Right lobe of liver (tissue), 6 donors: Measurements from ENCODE around the gene ZFR. TPM values are rescaled to one million over a fixed set of nuclear protein-coding genes. Genes with fewer than 3 reads are reported as not detected.

Experiments used
- ATAC-seq, 4 donors: fragments of 200-7000 bp; cut with Tn5 transposase; one replicate each; pipeline ENCODE4 v1.9.1; 2020; ENCODE audit warnings: mild to moderate bottlenecking in 4 of 4, moderate library complexity in 4 of 4
- DNase-seq, 3 donors: peaks; one replicate each; pipeline ENCODE4 v3.0.0-alpha.2; 2020
- H3K27ac ChIP-seq, 3 donors: fragments of 200-600 bp; one replicate each; pipeline ENCODE4 v1.8.0; 2022
- H3K27me3 ChIP-seq, 2 donors: fragments of 200-600 bp; one replicate each; pipeline ENCODE4 v1.8.0; 2022
- H3K36me3 ChIP-seq, 4 donors: fragments of 200-600 bp; sonication (generic) in 1 of 4; one replicate each; pipeline versions ENCODE4 v1.5.1 to v1.8.0; 2017 to 2022; ENCODE audit warnings: control low read depth in 1 of 4
- H3K4me1 ChIP-seq, 4 donors: fragments of 200-600 bp; sonication (generic) in 1 of 4; one replicate each; pipeline versions ENCODE4 v1.5.1 to v1.8.0; 2017 to 2022; ENCODE audit warnings: control low read depth in 1 of 4
- H3K4me3 ChIP-seq, 3 donors: fragments of 200-600 bp; one replicate each; pipeline ENCODE4 v1.8.0; 2022
- H3K9me3 ChIP-seq, 4 donors: fragments of 200-600 bp; sonication (generic) in 1 of 4; one replicate each; pipeline versions ENCODE4 v1.5.1 to v1.8.0; 2017 to 2022; ENCODE audit warnings: control low read depth in 1 of 4
- CTCF ChIP-seq, 4 donors: fragments of 200-600 bp in 3 of 4; fragments of 450-650 bp in 1 of 4; IDR thresholded peaks; one replicate each; pipeline versions ENCODE4 v1.5.1 to v1.8.0; 2016 to 2022; ENCODE audit warnings: antibody characterized with exemption in 4 of 4, mild to moderate bottlenecking in 2 of 4
- POLR2A ChIP-seq: fragments of 450-650 bp; IDR thresholded peaks from one replicate; pipeline ENCODE4 v1.6.1; 2017; ENCODE audit warnings: antibody characterized with exemption, mild to moderate bottlenecking
- WGBS: methylation state at CpG from one replicate; pipeline ENCODE4 v1.1.6; 2018; ENCODE audit warnings: low coverage, low lambda C conversion rate; ENCODE audit not compliant: insufficient coverage; ENCODE audit errors: missing lambda C conversion rate; 5-methylcytosine and 5-hydroxymethylcytosine counted together
- intact Hi-C, 2 donors: fragments of 100-400 bp; cut with DNase I; formaldehyde crosslinking; loops; one replicate each; pipeline versions ENCODE4 v1.11.2 to v1.14.1; 2022
- total RNA-seq, 6 experiments: library from RNA; depleted of rRNA in 2 of 6; stranded (reverse); fragments of >200 nt in 2 of 6; fragmentation: NEBNext Ultra II Directional in 3 of 6; extraction: Animal tissue kit (Norgen Biotek cat#: 25700) in 3 of 6; gene quantifications; one replicate each; pipeline versions ENCODE4 v1.1.0 to v1.2.4, GENCODE V29; 2016 to 2023
- donor health status: DM: no; HTN: yes; CAD: no.
- donor health status: DM: no; HTN: no; CAD: no.
- donor health status: DM: no; HTN: no; CAD: no.
- donor health status: DM: no; HTN: yes; CAD: no.
- donor health status: DM: no; HTN: yes; CAD: no.

Gene ZFR
- total RNA-seq, 6 experiments from 2014 or later, result 19.8 to 36.8 (median 25.8) TPM

DNA sequence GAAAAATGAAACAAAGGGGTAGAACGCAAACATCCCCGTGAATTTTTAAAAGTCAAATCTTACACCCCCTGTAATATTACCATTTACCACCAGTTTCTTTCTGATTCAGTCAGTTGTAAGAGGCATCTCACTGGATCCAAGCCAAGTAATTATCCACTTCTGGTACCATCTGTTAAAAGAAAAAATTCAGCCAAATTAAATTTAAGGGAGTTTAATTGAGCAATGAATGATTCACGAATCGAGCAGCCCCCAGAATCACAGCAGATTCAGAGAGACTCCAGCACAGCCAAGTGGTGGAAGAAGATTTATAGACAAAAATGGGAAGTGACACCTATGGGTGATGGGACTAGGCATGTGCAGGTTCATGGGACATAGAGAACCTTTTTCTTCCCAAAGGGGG is 101.9 kb downstream of the ZFR start:
- Histone ChIP-seq H3K4me1 (peaks cover 0 to 11% (median 0%) of the 10 kb centered on the region in 4 donors), H3K27me3 (no peaks in the 10 kb centered on the region), H3K4me3 (no peak overlapping the region), H3K36me3 (no peaks in the 10 kb centered on the region), H3K9me3 (no peaks in the 10 kb centered on the region), H3K27ac (no peak overlapping the region)
- WGBS, result 64% methylated on average over 4 of the region's 4 CpGs
- DNase-seq, result no peak
- intact Hi-C loops, result no loop called here
- TF ChIP-seq POLR2A, result no peak
- TF ChIP-seq CTCF (IDR thresholded peaks at IDR 0.05), result no peak
- ATAC-seq, result no peak

GRCh38 chr5:32339878-32340277 is 104.7 kb downstream of the ZFR start:
- 57% methylated on average over 3 of the region's 4 CpGs for WGBS
- Histone ChIP-seq H3K4me1 (peaks cover 0 to 11% (median 0%) of the 10 kb centered on the region in 4 donors), H3K36me3 (no peaks in the 10 kb centered on the region), H3K4me3 (no peak overlapping the region), H3K9me3 (no peaks in the 10 kb centered on the region), H3K27me3 (no peaks in the 10 kb centered on the region), H3K27ac (no peak overlapping the region)
- ATAC-seq, result no peak
- no peak for DNase-seq
- TF ChIP-seq POLR2A (no peak), CTCF (IDR thresholded peaks at IDR 0.05) (no peak)
- intact Hi-C loops, result no loop called here

- intact Hi-C loops, result no loop called here
- Histone ChIP-seq H3K4me1 (peaks cover 0 to 11% (median 0%) of the 10 kb centered on the region in 4 donors), H3K4me3 (no peak overlapping the region), H3K27me3 (no peaks in the 10 kb centered on the region), H3K9me3 (no peaks in the 10 kb centered on the region), H3K36me3 (no peaks in the 10 kb centered on the region), H3K27ac (no peak overlapping the region)
- DNase-seq (no peak), ATAC-seq (no peak)
- no peak for TF ChIP-seq CTCF (IDR thresholded peaks at IDR 0.05)
- TF ChIP-seq POLR2A, result no peak
- WGBS, result 82% methylated on average over 2 of the region's 2 CpGs
Measured at GRCh38 chr5:32339198-32339597, 105.3 kb downstream of the ZFR start.

DNA sequence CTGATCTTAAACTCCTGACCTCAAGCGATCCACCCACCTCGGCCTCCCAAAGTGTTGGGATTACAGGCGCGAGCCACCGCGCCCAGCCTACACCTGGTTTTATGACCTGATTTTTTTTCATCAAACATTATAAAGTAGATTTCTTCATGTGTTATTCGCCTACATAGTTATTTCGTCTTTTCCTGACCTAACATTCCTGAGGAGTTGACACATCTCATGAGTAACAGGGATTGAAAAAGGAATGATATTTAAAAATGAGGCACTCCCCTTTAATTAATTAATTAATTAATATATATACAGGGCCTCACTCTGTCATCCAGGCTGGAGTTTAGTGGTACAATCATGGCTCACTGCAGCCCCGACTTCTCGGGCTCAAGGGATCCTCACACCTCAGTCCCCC is 111.6 kb downstream of the ZFR start:
- no peak overlapping the region for H3K4me3 ChIP-seq
- DNase-seq (no peak), ATAC-seq (no peak)
- H3K36me3 ChIP-seq, result no peaks in the 10 kb centered on the region
- intact Hi-C loops, result no loop called here
- peaks cover 0 to 29% (median 13%) of the 10 kb centered on the region in 4 donors for H3K4me1 ChIP-seq
- H3K9me3 ChIP-seq, result no peaks in the 10 kb centered on the region
- WGBS, result 98% methylated on average over 10 of the region's 10 CpGs
- TF ChIP-seq CTCF (IDR thresholded peaks at IDR 0.05) (no peak), POLR2A (no peak)
- H3K27ac ChIP-seq, result no peak overlapping the region
- no peaks in the 10 kb centered on the region for H3K27me3 ChIP-seq

GRCh38 chr5:32332361-32332760 is 112.2 kb downstream of the ZFR start:
- H3K4me1 ChIP-seq, result peaks cover 0 to 29% (median 13%) of the 10 kb centered on the region in 4 donors
- intact Hi-C loops, result no loop called here

More at GRCh38 chr5:32332361-32332760, 112.2 kb downstream of the ZFR start:
- H3K9me3 ChIP-seq, result no peaks in the 10 kb centered on the region
- H3K36me3 ChIP-seq, result no peaks in the 10 kb centered on the region
- TF ChIP-seq CTCF (IDR thresholded peaks at IDR 0.05) (no peak), POLR2A (no peak)
- 86% methylated on average over 1 of the region's 1 CpG for WGBS
- ATAC-seq (no peak), DNase-seq (no peak)
- H3K27me3 ChIP-seq, result no peaks in the 10 kb centered on the region
- H3K27ac ChIP-seq, result no peak overlapping the region
- H3K4me3 ChIP-seq, result no peak overlapping the region
